Neural cell (in vitro differentiated cells): Measurements from ENCODE around the gene ARHGEF2. TPM values are rescaled to one million over a fixed set of nuclear protein-coding genes. Genes with fewer than 3 reads are reported as not detected.

Experiments used
- H2AFZ ChIP-seq: fragments of 200-600, 300-800 bp; sonication (generic), shearing (Covaris generic); 2 replicates; pipeline ENCODE4 v1.6.0; 2014; ENCODE audit warnings: low read depth, mild to moderate bottlenecking, antibody characterized with exemption, low read length, moderate library complexity
- H3F3A ChIP-seq: fragments of 200-600 bp; shearing (Covaris generic); 2 replicates; pipeline ENCODE4 v1.6.1; 2016; ENCODE audit warnings: mild to moderate bottlenecking, moderate library complexity, mixed read lengths, antibody characterized with exemption, low read length; ENCODE audit not compliant: insufficient read depth, poor library complexity, severe bottlenecking
- H3K27ac ChIP-seq: fragments of 200-600, 300-800 bp; sonication (generic), shearing (Covaris generic); 2 replicates; pipeline ENCODE4 v1.5.1; 2014; ENCODE audit warnings: mild to moderate bottlenecking, low read length, moderate library complexity
- H3K27me3 ChIP-seq: fragments of 300-800, 200-600 bp; sonication (generic), shearing (Covaris generic); 2 replicates; pipeline ENCODE4 v1.6.0; 2014; ENCODE audit warnings: mild to moderate bottlenecking, low read depth, low read length, moderate library complexity; ENCODE audit not compliant: insufficient read depth
- H3K36me3 ChIP-seq: fragments of 300-800, 200-600 bp; sonication (generic), shearing (Covaris generic); 2 replicates; pipeline ENCODE4 v1.5.1; 2014; ENCODE audit warnings: mild to moderate bottlenecking, antibody characterized with exemption, low read length, moderate library complexity; ENCODE audit not compliant: insufficient read depth
- H3K4me2 ChIP-seq: fragments of 300-800, 200-600 bp; sonication (generic), shearing (Covaris generic); 2 replicates; pipeline ENCODE4 v1.6.0; 2014; ENCODE audit warnings: mild to moderate bottlenecking, low read length
- H3K4me3 ChIP-seq: fragments of 300-800, 200-600 bp; sonication (generic), shearing (Covaris generic); 2 replicates; pipeline ENCODE4 v1.5.1; 2014; ENCODE audit warnings: mild to moderate bottlenecking, low read length, moderate library complexity
- H3K79me2 ChIP-seq: fragments of 200-600 bp; shearing (Covaris generic); replicated peaks from 2 replicates; pipeline ENCODE4 v1.6.0; 2014; ENCODE audit warnings: mild to moderate bottlenecking, low read length, moderate library complexity; ENCODE audit not compliant: insufficient read depth
- H3K9ac ChIP-seq: fragments of 300-800, 200-600 bp; sonication (generic), shearing (Covaris generic); 2 replicates; pipeline ENCODE4 v1.6.1; 2016; ENCODE audit warnings: mild to moderate bottlenecking, low read length, mixed read lengths
- H3K9me2 ChIP-seq: fragments of 200-600 bp; shearing (Covaris generic); 2 replicates; pipeline ENCODE4 v1.6.1; 2016; ENCODE audit warnings: mild to moderate bottlenecking, low read length, mixed read lengths; ENCODE audit not compliant: insufficient read depth
- H3K9me3 ChIP-seq: fragments of 200-600, 300-800 bp; sonication (generic), shearing (Covaris generic); 2 replicates; pipeline ENCODE4 v1.6.1; 2016; ENCODE audit warnings: mild to moderate bottlenecking, mixed run types, low read length, moderate library complexity, mixed read lengths
- H4K20me1 ChIP-seq: fragments of 200-600 bp; shearing (Covaris generic); 2 replicates; pipeline ENCODE4 v1.6.1; 2016; ENCODE audit warnings: mild to moderate bottlenecking, mixed run types; ENCODE audit not compliant: insufficient read depth
- EP300 ChIP-seq: fragments of 450-650 bp; conservative IDR thresholded peaks from 2 replicates; pipeline ENCODE4 v1.6.1; 2014; ENCODE audit warnings: antibody characterized with exemption, mild to moderate bottlenecking, moderate library complexity; ENCODE audit not compliant: poor library complexity, severe bottlenecking
- EZH2 ChIP-seq: fragments of 200-600, 300-800 bp; shearing (Covaris generic), sonication (generic); IDR thresholded peaks from 2 replicates; pipeline ENCODE4 v1.6.1; 2014; ENCODE audit warnings: antibody characterized with exemption, low read length, borderline replicate concordance, mild to moderate bottlenecking; ENCODE audit not compliant: insufficient read depth, poor library complexity, severe bottlenecking
- MXI1 ChIP-seq: fragments of 450-650 bp; conservative IDR thresholded peaks from 2 replicates; pipeline ENCODE4 v1.6.1; 2014; ENCODE audit warnings: antibody characterized with exemption, mild to moderate bottlenecking; ENCODE audit not compliant: poor library complexity, severe bottlenecking
- POLR2AphosphoS5 ChIP-seq: IDR thresholded peaks from 2 replicates; pipeline ENCODE4 v1.6.1; 2012
- RAD21 ChIP-seq: fragments of 450-650 bp; conservative IDR thresholded peaks from 2 replicates; pipeline ENCODE4 v1.6.1; 2014; ENCODE audit warnings: antibody characterized with exemption, mild to moderate bottlenecking, moderate library complexity
- SMC3 ChIP-seq: fragments of 450-650 bp; conservative IDR thresholded peaks from 2 replicates; pipeline ENCODE4 v1.6.1; 2014; ENCODE audit warnings: antibody characterized with exemption, mild to moderate bottlenecking, moderate library complexity; ENCODE audit not compliant: poor library complexity
- TAF1 ChIP-seq: IDR thresholded peaks from 2 replicates; pipeline ENCODE4 v1.6.1; 2012; ENCODE audit warnings: low read depth
- polyA plus RNA-seq: library from polyadenylated mRNA; depleted of rRNA; stranded (reverse); fragments of >200 nt; gene quantifications from 2 replicates; pipeline ENCODE4 v1.2.3, GENCODE V29; 2014
- TF ChIP-seq, protein P1 (sequence below): fragments of 450-650 bp; IDR thresholded peaks from 2 replicates; pipeline ENCODE4 v1.5.1; 2014; ENCODE audit warnings: antibody characterized with exemption, mild to moderate bottlenecking, moderate library complexity; ENCODE audit not compliant: poor library complexity, severe bottlenecking
- TF ChIP-seq, protein P2 (sequence below): IDR thresholded peaks from 2 replicates; pipeline ENCODE4 v1.6.1; 2012; ENCODE audit warnings: borderline replicate concordance

ARHGEF2 gene
- polyA plus RNA-seq, 1 donor from 2014 or later, result 45.1 TPM

DNA sequence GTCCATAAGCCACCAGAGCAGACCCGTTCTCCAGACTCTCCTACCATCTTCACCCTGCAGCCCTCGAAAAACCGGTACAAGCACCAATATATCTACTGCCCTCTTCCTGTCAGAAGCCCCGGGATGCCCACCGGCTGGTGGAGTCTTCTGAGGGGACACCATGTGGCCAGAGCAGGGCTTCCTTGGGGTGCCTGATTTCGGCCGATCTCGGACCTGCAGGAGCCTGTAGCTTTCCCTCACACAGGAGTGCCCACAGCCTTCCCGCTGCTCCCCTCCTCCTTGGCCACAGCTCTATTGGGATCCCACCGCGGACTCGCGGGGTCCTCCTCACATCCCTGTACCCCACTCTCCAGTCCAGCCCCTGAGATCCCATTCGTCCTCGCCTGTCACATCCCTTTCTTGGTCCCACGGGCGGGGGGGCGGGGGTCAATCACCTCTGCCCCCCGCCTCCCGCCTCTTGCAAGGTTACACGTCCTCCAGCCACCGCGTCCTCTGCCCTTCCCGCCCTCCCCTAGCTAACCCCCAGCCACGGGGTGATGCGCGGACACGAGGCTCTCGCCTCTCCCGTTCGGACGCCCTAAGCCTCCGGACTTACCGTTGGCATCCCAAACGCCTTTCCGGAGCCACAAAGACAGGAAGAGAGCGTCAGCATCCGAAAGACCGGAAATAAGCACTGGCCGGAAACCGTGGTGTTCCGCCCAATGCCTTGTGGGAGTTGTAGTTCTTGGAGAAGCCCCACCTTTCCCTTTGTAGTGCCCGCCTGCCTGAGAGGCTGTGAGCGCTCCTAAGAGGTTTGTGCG, 42.1 kb upstream of the ARHGEF2 start, which contains the start of gene SSR2:
Gene SSR2, minus strand, starts transcription at position 659 of the 800 bp plus-strand sequence. CDS start 784 bp downstream, outside the sequence.
- H3K27ac ChIP-seq, result peak within 1 kb of the TSS; percentile 82
- TF ChIP-seq RAD21 (no peak), TAF1 (peak; percentile 83), EP300 (peak; percentile 19), POLR2AphosphoS5 (peak; percentile 97), EZH2 (no peak), MXI1 (peak; percentile 54), SMC3 (no peak)
- TF ChIP-seq, protein P1, sequence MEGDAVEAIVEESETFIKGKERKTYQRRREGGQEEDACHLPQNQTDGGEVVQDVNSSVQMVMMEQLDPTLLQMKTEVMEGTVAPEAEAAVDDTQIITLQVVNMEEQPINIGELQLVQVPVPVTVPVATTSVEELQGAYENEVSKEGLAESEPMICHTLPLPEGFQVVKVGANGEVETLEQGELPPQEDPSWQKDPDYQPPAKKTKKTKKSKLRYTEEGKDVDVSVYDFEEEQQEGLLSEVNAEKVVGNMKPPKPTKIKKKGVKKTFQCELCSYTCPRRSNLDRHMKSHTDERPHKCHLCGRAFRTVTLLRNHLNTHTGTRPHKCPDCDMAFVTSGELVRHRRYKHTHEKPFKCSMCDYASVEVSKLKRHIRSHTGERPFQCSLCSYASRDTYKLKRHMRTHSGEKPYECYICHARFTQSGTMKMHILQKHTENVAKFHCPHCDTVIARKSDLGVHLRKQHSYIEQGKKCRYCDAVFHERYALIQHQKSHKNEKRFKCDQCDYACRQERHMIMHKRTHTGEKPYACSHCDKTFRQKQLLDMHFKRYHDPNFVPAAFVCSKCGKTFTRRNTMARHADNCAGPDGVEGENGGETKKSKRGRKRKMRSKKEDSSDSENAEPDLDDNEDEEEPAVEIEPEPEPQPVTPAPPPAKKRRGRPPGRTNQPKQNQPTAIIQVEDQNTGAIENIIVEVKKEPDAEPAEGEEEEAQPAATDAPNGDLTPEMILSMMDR, result no peak
- TF ChIP-seq, protein P2, sequence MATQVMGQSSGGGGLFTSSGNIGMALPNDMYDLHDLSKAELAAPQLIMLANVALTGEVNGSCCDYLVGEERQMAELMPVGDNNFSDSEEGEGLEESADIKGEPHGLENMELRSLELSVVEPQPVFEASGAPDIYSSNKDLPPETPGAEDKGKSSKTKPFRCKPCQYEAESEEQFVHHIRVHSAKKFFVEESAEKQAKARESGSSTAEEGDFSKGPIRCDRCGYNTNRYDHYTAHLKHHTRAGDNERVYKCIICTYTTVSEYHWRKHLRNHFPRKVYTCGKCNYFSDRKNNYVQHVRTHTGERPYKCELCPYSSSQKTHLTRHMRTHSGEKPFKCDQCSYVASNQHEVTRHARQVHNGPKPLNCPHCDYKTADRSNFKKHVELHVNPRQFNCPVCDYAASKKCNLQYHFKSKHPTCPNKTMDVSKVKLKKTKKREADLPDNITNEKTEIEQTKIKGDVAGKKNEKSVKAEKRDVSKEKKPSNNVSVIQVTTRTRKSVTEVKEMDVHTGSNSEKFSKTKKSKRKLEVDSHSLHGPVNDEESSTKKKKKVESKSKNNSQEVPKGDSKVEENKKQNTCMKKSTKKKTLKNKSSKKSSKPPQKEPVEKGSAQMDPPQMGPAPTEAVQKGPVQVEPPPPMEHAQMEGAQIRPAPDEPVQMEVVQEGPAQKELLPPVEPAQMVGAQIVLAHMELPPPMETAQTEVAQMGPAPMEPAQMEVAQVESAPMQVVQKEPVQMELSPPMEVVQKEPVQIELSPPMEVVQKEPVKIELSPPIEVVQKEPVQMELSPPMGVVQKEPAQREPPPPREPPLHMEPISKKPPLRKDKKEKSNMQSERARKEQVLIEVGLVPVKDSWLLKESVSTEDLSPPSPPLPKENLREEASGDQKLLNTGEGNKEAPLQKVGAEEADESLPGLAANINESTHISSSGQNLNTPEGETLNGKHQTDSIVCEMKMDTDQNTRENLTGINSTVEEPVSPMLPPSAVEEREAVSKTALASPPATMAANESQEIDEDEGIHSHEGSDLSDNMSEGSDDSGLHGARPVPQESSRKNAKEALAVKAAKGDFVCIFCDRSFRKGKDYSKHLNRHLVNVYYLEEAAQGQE, result peak; percentile 18

DNA sequence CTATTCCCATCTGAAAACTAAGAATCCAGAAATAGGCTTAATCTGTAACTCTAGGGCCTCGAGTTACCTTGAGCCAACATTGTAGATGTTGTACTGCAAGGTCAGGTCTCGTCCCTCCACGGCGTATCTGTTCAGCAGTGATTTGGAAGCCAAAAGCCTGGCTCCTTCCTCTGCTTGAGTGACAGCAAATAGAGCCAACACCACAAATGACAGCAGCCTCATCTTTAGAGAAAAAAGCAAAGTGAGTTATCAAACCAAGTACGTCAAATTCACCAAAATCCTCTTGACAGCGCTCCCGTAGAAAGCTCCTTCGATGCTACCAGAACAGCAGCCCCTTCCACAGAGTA, 41.6 kb upstream of the ARHGEF2 start:
- Histone ChIP-seq H4K20me1 (no peaks in the 10 kb centered on the region), H3K36me3 (no peaks in the 10 kb centered on the region), H3K9ac (peak overlapping the region; percentile 89), H3K9me3 (no peaks in the 10 kb centered on the region), H3K79me2 (peaks cover 21% of the 10 kb centered on the region), H3F3A (no peaks in the 10 kb centered on the region), H3K27ac (peak overlapping the region; percentile 82), H3K9me2 (no peaks in the 10 kb centered on the region), H3K4me2 (peak overlapping the region; percentile 86), H2AFZ (no peak overlapping the region), H3K4me3 (peak overlapping the region; percentile 93), H3K27me3 (no peaks in the 10 kb centered on the region)
- TF ChIP-seq, protein P2, result no peak
- TF ChIP-seq RAD21 (no peak), SMC3 (no peak), EZH2 (no peak), EP300 (no peak), POLR2AphosphoS5 (no peak), TAF1 (no peak)
- TF ChIP-seq, protein P1, result no peak

More for the DNA sequence above, 42.1 kb upstream of the ARHGEF2 start, which contains the start of gene SSR2:
- no peaks in the 10 kb centered on the region for H3K9me2 ChIP-seq
- H3F3A ChIP-seq, result no peaks in the 10 kb centered on the region
- H3K4me2 ChIP-seq, result peak within 1 kb of the TSS; percentile 86
- peak within 1 kb of the TSS; percentile 89 for H3K9ac ChIP-seq
- H3K36me3 ChIP-seq, result no peaks in the 10 kb centered on the region
- H2AFZ ChIP-seq, result peak within 1 kb of the TSS; percentile 96
- H4K20me1 ChIP-seq, result no peaks in the 10 kb centered on the region
- H3K79me2 ChIP-seq, result peaks cover 21% of the 10 kb centered on the region
- no peaks in the 10 kb centered on the region for H3K27me3 ChIP-seq
- no peaks in the 10 kb centered on the region for H3K9me3 ChIP-seq
- H3K4me3 ChIP-seq, result peak within 1 kb of the TSS; percentile 93
